H1 (cell line): ENCODE data around the gene SH2D7. TPM values are rescaled to one million over a fixed set of nuclear protein-coding genes. Genes with fewer than 3 reads are reported as not detected.
A peak's percentile ranks its signal among the peaks of the same experiment; 100 is the strongest.

Experiments used
- CTCF ChIA-PET: fragments of 300-600 bp; sonication (Branson Sonifier 250); formaldehyde crosslinking; loops from one replicate; lab custom pipeline; 2021; ENCODE audit not compliant: partially characterized antibody; lab: Charles Lee
- POLR2A ChIA-PET: fragments of 300-600 bp; sonication (Branson Sonifier 250); formaldehyde crosslinking; loops from one replicate; lab custom pipeline; 2021; ENCODE audit warnings: inconsistent platforms; ENCODE audit not compliant: partially characterized antibody; lab: Charles Lee
- DNase-seq, 2 experiments: peaks; one replicate each; pipeline versions ENCODE4 v3.0.0 to v3.0.0-alpha.2; 2010 to 2022; ENCODE audit warnings: low spot score in 2 of 2, low read depth in 1 of 2, mixed read lengths in 1 of 2
- FAIRE-seq: peaks from 2 replicates; lab custom pipeline; 2011; peaks lifted over from hg19 to GRCh38; lab: Jason Lieb, UNC
- H2AFZ ChIP-seq: 2 replicates; pipeline ENCODE4 v1.8.1; 2012; ENCODE audit warnings: low read length, inconsistent platforms
- H2AK5ac ChIP-seq: 2 replicates; pipeline ENCODE4 v1.6.1; 2013; ENCODE audit warnings: low read depth, low read length
- H2BK120ac ChIP-seq: replicated peaks from 2 replicates; pipeline ENCODE3; 2013; ENCODE audit warnings: low read depth, low read length, inconsistent platforms
- H2BK12ac ChIP-seq: 2 replicates; pipeline ENCODE4 v1.6.1; 2013; ENCODE audit warnings: low read depth, low read length
- H2BK15ac ChIP-seq: 2 replicates; pipeline ENCODE4 v1.6.1; 2013; ENCODE audit warnings: low read length
- H2BK20ac ChIP-seq: 2 replicates; pipeline ENCODE4 v1.6.1; 2013; ENCODE audit warnings: low read length
- H2BK5ac ChIP-seq: 2 replicates; pipeline ENCODE4 v1.6.1; 2013; ENCODE audit warnings: low read depth, low read length
- H3K14ac ChIP-seq: 2 replicates; pipeline ENCODE4 v1.6.1; 2013; ENCODE audit warnings: inconsistent platforms; ENCODE audit not compliant: insufficient read length
- H3K18ac ChIP-seq: 2 replicates; pipeline ENCODE4 v1.6.1; 2013; ENCODE audit warnings: low read length; ENCODE audit errors: extremely low read depth
- H3K23ac ChIP-seq: 2 replicates; pipeline ENCODE4 v1.6.1; 2013; ENCODE audit warnings: inconsistent platforms; ENCODE audit not compliant: insufficient read length
- H3K23me2 ChIP-seq: 2 replicates; pipeline ENCODE4 v1.6.1; 2013; ENCODE audit warnings: low read depth, low read length
- H3K27ac ChIP-seq: 2 replicates; pipeline ENCODE4 v1.6.1; 2011; ENCODE audit warnings: low read depth, low read length, inconsistent platforms
- H3K27me3 ChIP-seq, 4 experiments: replicated peaks in 1 of 4; 1 replicate in 1 of 4; 2 replicates in 3 of 4; pipeline versions ENCODE4 v1.6.1 to v1.8.1; 2011 to 2013; ENCODE audit warnings: low read length in 3 of 4, mild to moderate bottlenecking in 3 of 4, inconsistent platforms in 2 of 4, mixed read lengths in 2 of 4, moderate library complexity in 1 of 4; ENCODE audit not compliant: control insufficient read depth in 3 of 4, insufficient read depth in 3 of 4; ENCODE audit errors: extremely low read depth in 1 of 4
- H3K36me3 ChIP-seq, 4 experiments: 2 replicates each; pipeline versions ENCODE4 v1.6.1 to v1.8.1; 2011 to 2013; ENCODE audit warnings: mild to moderate bottlenecking in 4 of 4, low read length in 3 of 4, moderate library complexity in 2 of 4, control low read depth in 1 of 4, inconsistent platforms in 1 of 4; ENCODE audit not compliant: insufficient read depth in 4 of 4, control insufficient read depth in 2 of 4
- H3K4ac ChIP-seq: replicated peaks from 2 replicates; pipeline ENCODE3; 2013; ENCODE audit warnings: low read length, low read depth, mixed read lengths, inconsistent platforms; ENCODE audit not compliant: insufficient read length
- H3K4me1 ChIP-seq, 4 experiments: replicated peaks in 1 of 4; 1 replicate in 1 of 4; 2 replicates in 3 of 4; pipeline versions ENCODE4 v1.6.1 to v1.8.1; 2011 to 2013; ENCODE audit warnings: low read length in 3 of 4, inconsistent platforms in 2 of 4, mixed read lengths in 1 of 4; ENCODE audit not compliant: insufficient read depth in 4 of 4, control insufficient read depth in 3 of 4
- H3K4me2 ChIP-seq, 2 experiments: 2 replicates each; pipeline versions ENCODE4 v1.6.1 to v1.8.1; 2011 to 2013; ENCODE audit warnings: low read depth in 2 of 2, low read length in 2 of 2, control low read depth in 1 of 2, inconsistent platforms in 1 of 2, mild to moderate bottlenecking in 1 of 2; ENCODE audit not compliant: insufficient read depth in 1 of 2
- H3K4me3 ChIP-seq, 4 experiments: fragments of 200-600, 300-600 bp in 1 of 4; sonication (generic), shearing (Covaris generic), sonication (Bioruptor Twin) in 1 of 4; 2 replicates each; pipeline versions ENCODE4 v1.5.1 to v1.8.1; 2011 to 2016; ENCODE audit warnings: low read length in 4 of 4, low read depth in 3 of 4, control low read depth in 2 of 4, inconsistent platforms in 2 of 4, mild to moderate bottlenecking in 2 of 4, mixed read lengths in 1 of 4, moderate library complexity in 1 of 4; ENCODE audit not compliant: insufficient read depth in 2 of 4; ENCODE audit errors: extremely low read depth in 1 of 4
- H3K56ac ChIP-seq: replicated peaks from 2 replicates; pipeline ENCODE3; 2013; ENCODE audit warnings: low read depth, mild to moderate bottlenecking, mixed read lengths, low read length, inconsistent platforms; ENCODE audit not compliant: insufficient read length
- H3K79me1 ChIP-seq: 2 replicates; pipeline ENCODE4 v1.6.1; 2013; ENCODE audit warnings: low read depth, low read length, control low read depth
- H3K79me2 ChIP-seq, 2 experiments: 2 replicates each; pipeline versions ENCODE4 v1.6.1 to v1.8.1; 2012 to 2013; ENCODE audit warnings: low read length in 2 of 2, mild to moderate bottlenecking in 2 of 2, inconsistent platforms in 1 of 2; ENCODE audit not compliant: insufficient read depth in 2 of 2, control insufficient read depth in 1 of 2
- H3K9ac ChIP-seq, 4 experiments: replicated peaks in 1 of 4; 1 replicate in 1 of 4; 2 replicates in 3 of 4; pipeline versions ENCODE4 v1.6.1 to v1.8.1; 2011 to 2013; ENCODE audit warnings: low read depth in 3 of 4, low read length in 3 of 4, control low read depth in 2 of 4, mild to moderate bottlenecking in 2 of 4, moderate library complexity in 2 of 4, inconsistent platforms in 1 of 4; ENCODE audit errors: extremely low read depth in 1 of 4
- H3K9me3 ChIP-seq, 2 experiments: 2 replicates each; pipeline versions ENCODE4 v1.6.1 to v1.8.1; 2012 to 2013; ENCODE audit warnings: mild to moderate bottlenecking in 2 of 2, moderate library complexity in 2 of 2, control low read depth in 1 of 2, inconsistent platforms in 1 of 2, low read depth in 1 of 2, low read length in 1 of 2, mixed read lengths in 1 of 2; ENCODE audit not compliant: insufficient read depth in 2 of 2
- H4K20me1 ChIP-seq, 2 experiments: replicated peaks in 1 of 2; 2 replicates each; pipeline versions ENCODE3 to v1.8.1; 2011 to 2013; ENCODE audit warnings: inconsistent platforms in 2 of 2, low read length in 2 of 2, mild to moderate bottlenecking in 1 of 2; ENCODE audit not compliant: insufficient read depth in 2 of 2, control insufficient read depth in 1 of 2
- H4K5ac ChIP-seq: 2 replicates; pipeline ENCODE4 v1.6.1; 2013; ENCODE audit warnings: low read length, low read depth, mixed read lengths, inconsistent platforms; ENCODE audit not compliant: insufficient read length
- H4K8ac ChIP-seq: 2 replicates; pipeline ENCODE4 v1.8.0; 2013; ENCODE audit warnings: mild to moderate bottlenecking, moderate library complexity, low read length, inconsistent platforms; ENCODE audit not compliant: insufficient read depth; ENCODE audit errors: extremely low read depth
- H4K91ac ChIP-seq: replicated peaks from 2 replicates; pipeline ENCODE3; 2013; ENCODE audit warnings: low read length, mixed read lengths, inconsistent platforms; ENCODE audit not compliant: insufficient read length
- BCL11A ChIP-seq, 2 experiments: IDR thresholded peaks; one replicate each; pipeline ENCODE4 v1.6.1; 2011; ENCODE audit warnings: low read depth in 2 of 2, low read length in 2 of 2, mild to moderate bottlenecking in 2 of 2
- CHD1 ChIP-seq: IDR thresholded peaks from 2 replicates; pipeline ENCODE4 v1.6.1; 2012; ENCODE audit warnings: low read depth, low read length, improper control_type of control experiment
- CTBP2 ChIP-seq: IDR thresholded peaks from 2 replicates; pipeline ENCODE4 v1.7.0; 2011; ENCODE audit warnings: borderline replicate concordance, mild to moderate bottlenecking, moderate library complexity, mixed read lengths, low read length; ENCODE audit not compliant: insufficient read depth, insufficient read length
- GABPA ChIP-seq: IDR thresholded peaks from 2 replicates; pipeline ENCODE4 v1.6.1; 2011; ENCODE audit warnings: mild to moderate bottlenecking, low read length, moderate library complexity, borderline replicate concordance; ENCODE audit not compliant: insufficient read depth
- HDAC6 ChIP-seq: IDR thresholded peaks from one replicate; pipeline ENCODE4 v1.7.1; 2012; ENCODE audit warnings: low read depth, mild to moderate bottlenecking, inconsistent platforms, low read length, moderate library complexity
- KDM1A ChIP-seq: fragments of 200-600, 300-600 bp; sonication (generic); IDR thresholded peaks from 2 replicates; pipeline ENCODE4 v1.7.1; 2016; ENCODE audit warnings: mild to moderate bottlenecking, low read length, borderline replicate concordance
- PHF8 ChIP-seq: fragments of 200-600 bp; sonication (generic); conservative IDR thresholded peaks from 2 replicates; pipeline ENCODE4 v1.7.1; 2012; ENCODE audit warnings: low read depth, mild to moderate bottlenecking, inconsistent platforms, low read length, moderate library complexity
- POU5F1 ChIP-seq: IDR thresholded peaks from 2 replicates; pipeline ENCODE4 v1.6.1; 2011; ENCODE audit warnings: low read depth, mild to moderate bottlenecking, low read length, moderate library complexity
- RAD21 ChIP-seq, 2 experiments: IDR thresholded peaks in 1 of 2; conservative IDR thresholded peaks in 1 of 2; 2 replicates each; pipeline ENCODE4 v1.6.1; 2011; ENCODE audit warnings: low read depth in 2 of 2, low read length in 2 of 2, improper control_type of control experiment in 1 of 2, inconsistent platforms in 1 of 2, mild to moderate bottlenecking in 1 of 2, moderate library complexity in 1 of 2
- RFX5 ChIP-seq: IDR thresholded peaks from 2 replicates; pipeline ENCODE4 v1.6.1; 2011; ENCODE audit warnings: low read depth, low read length, improper control_type of control experiment, borderline replicate concordance
- SP1 ChIP-seq: IDR thresholded peaks from 2 replicates; pipeline ENCODE4 v1.6.1; 2011; ENCODE audit warnings: low read depth, low read length
- SP2 ChIP-seq: IDR thresholded peaks from 2 replicates; pipeline ENCODE4 v1.6.1; 2012; ENCODE audit warnings: mild to moderate bottlenecking, low read length, inconsistent platforms
- TEAD4 ChIP-seq: IDR thresholded peaks from 2 replicates; pipeline ENCODE4 v1.6.1; 2012; ENCODE audit warnings: low read depth, low read length, inconsistent platforms, mixed read lengths
- WGBS, 2 experiments: shearing (Covaris generic) in 1 of 2; methylation state at CpG; one replicate each; pipeline versions ENCODE4 v1.1.6 to v1.1.7; 2013 to 2015; ENCODE audit warnings: low lambda C conversion rate in 2 of 2, mixed read lengths in 2 of 2, inconsistent platforms in 1 of 2, low coverage in 1 of 2, missing lambda C conversion rate in 1 of 2; ENCODE audit not compliant: insufficient replicate concordance in 2 of 2, insufficient coverage in 1 of 2, insufficient read length in 1 of 2; ENCODE audit errors: extremely low coverage in 1 of 2, missing lambda C conversion rate in 1 of 2; 5-methylcytosine and 5-hydroxymethylcytosine counted together
- polyA plus RNA-seq, 7 experiments: library from polyadenylated mRNA; depleted of rRNA in 3 of 7; stranded (reverse) in 5 of 7; unstranded in 2 of 7; fragments of >200 nt in 5 of 7; fragments of 200-250 nt in 2 of 7; gene quantifications; 1 replicate in 5 of 7; 2 replicates in 1 of 7; 4 replicates in 1 of 7; pipeline versions ENCODE4 v1.2.1 to v1.2.3, GENCODE V29; 2011 to 2013; ENCODE audit warnings: missing spikeins in 2 of 7, mixed read lengths in 2 of 7
- total RNA-seq: library from RNA; stranded (reverse); fragmentation: NEBNext Ultra II Directional; extraction: Animal tissue kit (Norgen Biotek cat#: 25700); gene quantifications from 2 replicates; pipeline ENCODE4 v1.2.1, GENCODE V29; 2021
- TF ChIP-seq, protein P1 (sequence below): IDR thresholded peaks from 2 replicates; pipeline ENCODE4 v1.6.1; 2011; ENCODE audit warnings: low read depth, mild to moderate bottlenecking, low read length; ENCODE audit not compliant: insufficient read depth

SH2D7 gene
- total and polyA plus RNA-seq, 2 of the 8 experiments (the other 6 are each of a cell fraction or from before 2014, with no cell fraction given), result not detected

DNA sequence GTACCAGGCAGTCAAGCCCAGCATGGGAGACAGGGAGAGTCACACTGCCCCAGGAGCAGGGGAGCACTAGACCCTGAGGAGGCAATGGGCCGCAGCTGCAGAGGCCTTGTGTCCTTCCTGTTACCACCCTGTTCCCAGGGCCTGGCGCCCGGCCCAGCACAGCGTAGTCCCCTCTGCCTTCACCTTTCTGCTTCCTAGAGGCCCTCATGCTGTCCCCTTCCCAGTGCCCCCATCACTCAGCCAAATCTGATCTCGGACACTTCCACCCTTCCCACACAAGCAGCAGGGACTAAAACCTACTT is 8.0 kb upstream of the SH2D7 start:
- Histone ChIP-seq H4K8ac (0 out of 2 replicates have a peak overlapping the region, but pooled peaks have one; percentile 11), H4K5ac (no peak overlapping the region), H2AFZ (no peak overlapping the region), H3K4me3 (no peak overlapping the region), H2BK120ac (no peak overlapping the region), H4K20me1 (no peaks in the 10 kb centered on the region), H2BK12ac (no peak overlapping the region), H2BK20ac (no peak overlapping the region), H3K4ac (no peak overlapping the region), H3K23me2 (no peaks in the 10 kb centered on the region), H3K4me1 (0 out of 7 replicates have a peak, but pooled peaks cover 0 to 4% (median 0%) of the 10 kb centered on the region in 4 experiments), H3K4me2 (no peak overlapping the region), H3K14ac (no peak overlapping the region), H3K23ac (no peak overlapping the region), H3K27me3 (no peaks in the 10 kb centered on the region; a peak in 1 of 7 replicates), H3K79me1 (no peaks in the 10 kb centered on the region), H2BK5ac (no peak overlapping the region), H3K9me3 (no peaks in the 10 kb centered on the region), H3K9ac (no peak overlapping the region), H3K79me2 (no peaks in the 10 kb centered on the region), H3K36me3 (no peaks in the 10 kb centered on the region), H4K91ac (no peak overlapping the region), H3K27ac (no peak overlapping the region), H3K18ac (no peak overlapping the region), H3K56ac (no peak overlapping the region), H2BK15ac (no peak overlapping the region), H2AK5ac (no peak overlapping the region)
- DNase-seq, result no peak
- WGBS, 2 experiments, result 93% methylated on average over 5 of the region's 5 CpGs; no CpG with 5 or more reads in 1 of the 2 experiments
- POLR2A ChIA-PET, result interaction anchor here (1.4 kb wide), 1 partner anchor 17 kb away, joined by 5 read pairs; no protein-coding TSS in a partner anchor
- CTCF ChIA-PET, result interaction anchor here (0.9 to 3.3 kb wide), 7 partner anchors 9 to 88 kb away, joined by 3 to 19 read pairs (median 5); no protein-coding TSS in a partner anchor
- no peak for FAIRE-seq
- TF ChIP-seq RAD21 (IDR thresholded peaks at IDR 0.05 in 1 of 2, conservative IDR thresholded peaks at IDR 0.05 in 1 of 2; ENCODE audit: low read depth in 2 of 2, low read length in 2 of 2) (no peak), BCL11A (IDR thresholded peaks at IDR 0.05; ENCODE audit: low read depth in 2 of 2, low read length in 2 of 2) (no peak), RFX5 (no peak), POU5F1 (no peak), PHF8 (no peak), SP2 (no peak), TEAD4 (no peak), HDAC6 (no peak), KDM1A (no peak), GABPA (no peak), CHD1 (no peak), CTBP2 (no peak), SP1 (no peak)
- TF ChIP-seq, protein P1, sequence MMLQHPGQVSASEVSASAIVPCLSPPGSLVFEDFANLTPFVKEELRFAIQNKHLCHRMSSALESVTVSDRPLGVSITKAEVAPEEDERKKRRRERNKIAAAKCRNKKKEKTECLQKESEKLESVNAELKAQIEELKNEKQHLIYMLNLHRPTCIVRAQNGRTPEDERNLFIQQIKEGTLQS, result no peak
